Subcutaneous abdominal adipose tissue (tissue), 5 donors: Measurements from ENCODE around the gene TSPY2.
"Not testable (repeated sequence)": the region's sequence is repeated elsewhere in the genome, so short reads cannot be mapped to it uniquely, and the experiment has no call there.

Experiments
- H3K27ac ChIP-seq: one replicate; pipeline ENCODE4 v1.7.0; 2013; ENCODE audit warnings: low read depth, mild to moderate bottlenecking, inconsistent platforms, low read length, moderate library complexity
- H3K27me3 ChIP-seq, 5 donors: one replicate each; pipeline ENCODE4 v1.7.0; 2013; ENCODE audit warnings: low read length in 5 of 5, inconsistent platforms in 1 of 5; ENCODE audit not compliant: control insufficient read depth in 5 of 5, insufficient read depth in 4 of 5
- H3K36me3 ChIP-seq, 5 donors: one replicate each; pipeline ENCODE4 v1.7.0; 2013; ENCODE audit warnings: low read length in 5 of 5; ENCODE audit not compliant: control insufficient read depth in 5 of 5, insufficient read depth in 5 of 5
- H3K4me1 ChIP-seq, 5 donors: one replicate each; pipeline ENCODE4 v1.7.0; 2013; ENCODE audit warnings: low read length in 5 of 5, mild to moderate bottlenecking in 3 of 5, moderate library complexity in 1 of 5; ENCODE audit not compliant: control insufficient read depth in 5 of 5, insufficient read depth in 5 of 5
- H3K4me3 ChIP-seq, 5 donors: one replicate each; pipeline ENCODE4 v1.7.0; 2013; ENCODE audit warnings: low read length in 5 of 5, low read depth in 1 of 5
- H3K9ac ChIP-seq, 5 donors: one replicate each; pipeline ENCODE4 v1.7.0; 2013; ENCODE audit warnings: low read length in 5 of 5, mild to moderate bottlenecking in 4 of 5, moderate library complexity in 3 of 5
- H3K9me3 ChIP-seq, 5 donors: one replicate each; pipeline ENCODE4 v1.7.0; 2013; ENCODE audit warnings: low read length in 5 of 5; ENCODE audit not compliant: control insufficient read depth in 5 of 5
- donor health status: healthy.
- donor health status: healthy.
- donor health status: healthy.
- donor health status: healthy.
- donor health status: healthy.

Gene TSPY2, protein sequence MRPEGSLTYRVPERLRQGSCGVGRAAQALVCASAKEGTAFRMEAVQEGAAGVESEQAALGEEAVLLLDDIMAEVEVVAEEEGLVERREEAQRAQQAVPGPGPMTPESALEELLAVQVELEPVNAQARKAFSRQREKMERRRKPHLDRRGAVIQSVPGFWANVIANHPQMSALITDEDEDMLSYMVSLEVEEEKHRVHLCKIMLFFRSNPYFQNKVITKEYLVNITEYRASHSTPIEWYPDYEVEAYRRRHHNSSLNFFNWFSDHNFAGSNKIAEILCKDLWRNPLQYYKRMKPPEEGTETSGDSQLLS

DNA sequence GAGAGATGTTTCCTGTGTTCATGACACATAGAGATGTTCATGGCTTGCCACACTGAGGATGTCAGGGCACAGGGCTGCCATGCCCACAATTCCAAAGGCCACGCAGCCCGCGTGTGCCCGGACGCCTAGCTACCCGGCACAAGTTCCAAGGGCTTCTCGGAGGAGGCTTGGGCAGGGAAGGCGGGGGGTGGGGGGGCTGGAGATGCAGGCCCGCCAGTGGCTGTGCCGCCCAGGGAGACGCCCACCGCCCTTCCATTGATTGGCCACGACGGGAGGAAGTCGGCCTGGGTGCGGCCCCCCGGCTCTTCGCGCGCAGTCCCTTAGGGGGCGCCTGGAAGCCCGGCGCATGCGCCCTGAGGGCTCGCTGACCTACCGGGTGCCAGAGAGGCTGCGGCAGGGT lies at the start of gene TSPY2:
TSS of gene TSPY2 (plus strand) at position 301 of the 400 bp plus-strand sequence. CDS start at position 347, 46 bp downstream.
- H3K27me3 ChIP-seq, H3K36me3 ChIP-seq, H3K9me3 ChIP-seq, H3K4me1 ChIP-seq, H3K4me3 ChIP-seq, H3K27ac ChIP-seq, H3K9ac ChIP-seq: not testable (repeated sequence)

DNA sequence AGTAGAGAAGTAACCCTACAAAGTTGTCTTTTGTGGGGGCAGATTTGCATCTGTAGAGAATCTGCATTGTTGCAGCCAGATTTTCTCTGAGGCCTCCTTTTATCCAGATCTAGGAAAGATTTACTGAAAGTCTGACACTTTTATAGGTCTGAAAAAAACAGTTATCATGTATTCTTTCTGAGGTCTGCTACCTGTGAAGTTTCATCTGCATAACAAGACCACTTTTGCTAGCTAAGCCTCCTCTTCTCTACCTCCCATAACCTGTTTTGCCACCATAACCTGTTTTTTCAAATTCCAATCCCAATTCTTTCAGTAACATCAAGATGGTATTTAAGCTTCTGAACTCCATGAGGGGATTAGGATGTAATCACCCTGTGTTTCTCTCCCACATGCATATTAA lies 36.5 kb upstream of the TSPY2 start:
- not testable (repeated sequence) for H3K4me1 ChIP-seq, H3K27me3 ChIP-seq, H3K4me3 ChIP-seq, H3K9me3 ChIP-seq, H3K27ac ChIP-seq, H3K36me3 ChIP-seq, H3K9ac ChIP-seq

DNA sequence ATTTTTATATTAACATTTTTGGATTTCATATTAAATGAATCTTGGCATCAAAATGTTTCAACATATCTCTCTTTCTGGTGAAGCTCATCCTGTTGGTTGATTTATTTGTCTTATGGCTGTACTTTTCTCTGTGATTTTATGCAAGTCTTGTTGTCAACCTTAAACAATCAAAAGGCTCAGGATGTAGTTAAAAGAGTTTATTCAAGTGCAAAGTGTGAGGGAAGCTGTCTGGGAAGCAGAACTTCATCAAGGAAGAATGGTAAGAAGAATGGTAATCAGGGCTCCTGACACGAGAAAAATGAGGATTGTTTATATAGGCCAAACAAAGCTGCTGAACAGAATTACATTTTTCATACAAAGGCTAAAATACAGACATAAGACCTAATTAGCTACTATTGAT lies 29.0 kb upstream of the TSPY2 start:
- H3K9me3 ChIP-seq, H3K4me3 ChIP-seq, H3K4me1 ChIP-seq, H3K27ac ChIP-seq, H3K36me3 ChIP-seq, H3K27me3 ChIP-seq, H3K9ac ChIP-seq: not testable (repeated sequence)

DNA sequence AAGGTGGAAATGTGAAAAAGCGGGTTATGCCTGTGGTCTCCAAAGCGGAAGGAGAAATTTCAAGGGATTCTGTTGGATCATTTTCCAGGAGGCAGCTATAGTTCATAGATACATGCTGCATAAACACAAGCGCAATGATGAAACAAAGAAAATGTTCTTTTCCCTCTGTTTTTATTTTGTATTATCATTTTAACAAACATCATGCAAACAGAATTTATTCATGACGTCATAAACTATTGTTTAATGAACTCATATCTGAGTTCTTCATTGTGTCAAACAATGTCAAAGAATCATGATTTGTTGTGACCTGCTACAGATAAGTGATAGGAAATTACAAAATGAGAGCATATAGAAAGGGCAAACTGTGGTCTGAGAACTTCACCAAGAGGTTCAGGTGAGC lies 23.8 kb downstream of the TSPY2 start:
- not testable (repeated sequence) for H3K9ac ChIP-seq, H3K36me3 ChIP-seq, H3K9me3 ChIP-seq, H3K4me1 ChIP-seq, H3K27ac ChIP-seq, H3K27me3 ChIP-seq, H3K4me3 ChIP-seq
